Measurements from ENCODE around the gene CAPZA2. TPM values are rescaled to one million over a fixed set of nuclear protein-coding genes. Genes with fewer than 3 reads are reported as not detected.
"Not testable (repeated sequence)": the region's sequence is repeated elsewhere in the genome, so short reads cannot be mapped to it uniquely, and the experiment has no call there.

CAPZA2 gene
- total RNA-seq, 1 donor from 2014 or later: 371 TPM

DNA sequence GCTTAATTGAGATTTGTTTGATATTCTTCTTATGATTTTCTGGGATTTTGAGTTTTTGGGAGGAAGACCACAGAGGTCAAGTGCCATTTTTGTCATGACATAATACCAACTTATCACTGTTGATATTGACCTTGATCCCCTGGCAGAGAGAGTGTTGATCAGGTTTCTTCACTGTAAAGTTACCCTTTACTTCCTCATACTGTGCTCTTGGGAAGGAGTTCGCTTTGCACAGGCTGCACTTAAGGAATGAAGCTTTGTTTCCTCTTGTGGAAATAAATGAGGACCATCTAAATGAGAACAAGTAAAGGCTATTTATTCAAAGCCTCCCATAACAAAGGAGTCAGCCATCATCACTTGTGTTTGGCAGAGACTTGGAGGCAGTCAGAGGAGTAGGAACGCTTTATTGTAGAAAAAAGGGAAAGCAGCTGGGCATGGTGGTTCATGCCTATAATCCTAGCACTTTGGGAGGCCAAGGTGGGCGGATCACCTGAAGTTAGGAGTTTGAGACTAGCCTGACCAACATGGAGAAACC is 107.0 kb downstream of the CAPZA2 start:
- intact Hi-C loops (cut with micrococcal nuclease): no loop called here
- DNase-seq (no peak), ATAC-seq (no peak)

DNA sequence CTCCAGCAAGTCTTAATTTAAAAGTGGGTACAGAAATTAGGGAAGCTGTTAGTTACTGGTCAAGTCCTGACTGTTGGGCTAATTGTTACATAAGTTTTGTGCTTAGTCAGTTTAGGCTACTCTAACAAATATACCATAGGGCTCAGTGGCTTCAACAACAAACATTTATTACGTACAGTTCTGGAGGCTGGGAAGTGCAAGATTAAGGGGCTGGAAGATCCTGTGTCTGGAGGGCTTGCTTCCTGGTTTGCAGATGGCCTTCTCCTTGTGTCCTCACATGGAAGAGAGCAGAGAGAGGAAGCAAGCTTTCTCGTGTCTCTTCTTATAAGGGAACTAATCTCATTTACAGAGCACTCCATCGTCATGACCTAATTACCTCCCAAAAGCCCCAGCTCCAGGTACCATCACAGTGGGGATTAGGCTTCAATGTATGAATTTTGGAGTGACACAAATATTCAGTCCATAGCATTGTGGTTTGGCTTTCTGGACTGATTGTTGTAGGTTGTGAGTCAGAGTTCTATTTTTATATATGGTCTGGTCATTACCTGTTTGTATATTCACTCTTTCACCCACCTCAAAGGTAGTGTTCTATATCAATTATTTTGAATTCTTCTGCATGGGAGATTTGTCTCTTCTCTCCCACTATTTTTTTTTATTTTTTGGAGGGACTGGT is 108.0 kb downstream of the CAPZA2 start:
- DNase-seq (no peak), ATAC-seq (peak; percentile 53)
- intact Hi-C loops (cut with micrococcal nuclease): no loop called here

DNA sequence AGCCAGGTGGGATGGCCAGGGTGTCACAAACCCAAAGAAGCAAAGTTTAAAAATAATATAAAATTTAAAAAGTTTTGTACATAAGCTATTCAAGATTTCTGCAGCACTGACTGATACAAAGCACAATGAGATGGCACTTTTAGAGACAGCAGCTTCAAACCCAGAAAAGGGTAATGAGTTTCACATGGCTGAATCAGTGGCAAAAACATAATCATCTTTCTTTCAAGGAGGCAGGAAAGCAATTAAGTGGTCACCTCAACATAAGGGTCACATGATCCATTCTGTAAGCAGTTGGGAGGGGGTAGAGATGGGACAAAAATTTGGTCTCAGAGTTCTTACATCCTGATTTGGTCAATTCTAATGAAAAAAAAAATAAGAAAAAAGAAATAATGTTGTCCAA is 108.8 kb downstream of the CAPZA2 start:
- ATAC-seq: not testable (repeated sequence)

More for the DNA sequence above, 108.8 kb downstream of the CAPZA2 start:
- DNase-seq; intact Hi-C loops (cut with micrococcal nuclease): not testable (repeated sequence)

Other genes with a start within 250 kb of the CAPZA2 start
- gene MET, start 190.4 kb upstream of the CAPZA2 start, total RNA-seq: 20.0 TPM
- gene ST7, start 90.9 kb downstream of the CAPZA2 start, total RNA-seq: 31.4 TPM

All from left ventricle myocardium superior (tissue), 1 donor.